Epithelial cell of proximal tubule (primary cell): ENCODE results near the gene CDHR4. TPM values are rescaled to one million over a fixed set of nuclear protein-coding genes. Genes with fewer than 3 reads are reported as not detected.

Source experiments
- DNase-seq: peaks from one replicate; pipeline ENCODE4 v3.0.0-alpha.2; 2011; ENCODE audit warnings: low read depth
- H3K4me3 ChIP-seq: 2 replicates; pipeline ENCODE4 v1.5.1; 2011; ENCODE audit warnings: low read depth, mild to moderate bottlenecking, low read length
- total RNA-seq: library from RNA; depleted of rRNA; stranded (reverse); fragments of >200 nt; gene quantifications from 2 replicates; pipeline ENCODE4 v1.2.3, GENCODE V29; 2015
- TF ChIP-seq, protein P1 (sequence below): conservative IDR thresholded peaks from 2 replicates; pipeline ENCODE4 v1.5.1; 2012; ENCODE audit warnings: low read depth, mild to moderate bottlenecking, low read length

Gene CDHR4
- total RNA-seq, 1 donor from 2014 or later = not detected

DNA sequence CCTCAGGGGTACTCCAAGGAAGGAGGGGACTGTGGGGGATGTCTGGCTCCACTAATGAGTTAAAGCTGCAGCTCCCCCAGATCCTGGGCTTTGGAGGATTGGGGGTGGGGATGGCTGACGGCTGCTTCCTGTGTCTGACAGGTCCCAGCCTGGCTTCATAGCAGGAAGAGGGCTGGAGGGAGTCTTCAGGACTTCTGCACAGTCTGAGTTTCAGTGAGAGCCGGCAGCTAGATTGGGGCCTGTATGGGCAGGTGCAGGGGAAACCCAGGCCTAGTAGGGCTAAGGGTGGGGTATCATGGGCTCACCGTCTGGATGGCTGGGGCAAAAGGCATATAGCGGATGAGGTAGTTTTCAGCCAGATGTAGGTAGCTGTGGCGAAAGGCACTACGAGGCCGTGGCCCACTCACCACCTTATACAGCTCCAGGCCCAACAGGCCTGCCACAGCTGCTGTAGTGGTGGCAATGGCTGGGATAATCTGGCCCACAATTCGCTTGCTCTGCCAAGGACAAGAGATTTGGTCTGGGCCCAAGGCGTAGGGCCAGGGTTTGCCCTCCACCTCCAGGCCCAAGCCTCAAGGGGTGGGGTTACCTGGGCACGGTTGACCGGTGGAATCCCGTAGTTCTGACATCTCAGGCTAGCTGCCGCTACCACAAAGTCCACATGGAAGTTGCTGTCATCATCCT is 7.9 kb upstream of the CDHR4 start:
- DNase-seq = no peak
- TF ChIP-seq, protein P1, sequence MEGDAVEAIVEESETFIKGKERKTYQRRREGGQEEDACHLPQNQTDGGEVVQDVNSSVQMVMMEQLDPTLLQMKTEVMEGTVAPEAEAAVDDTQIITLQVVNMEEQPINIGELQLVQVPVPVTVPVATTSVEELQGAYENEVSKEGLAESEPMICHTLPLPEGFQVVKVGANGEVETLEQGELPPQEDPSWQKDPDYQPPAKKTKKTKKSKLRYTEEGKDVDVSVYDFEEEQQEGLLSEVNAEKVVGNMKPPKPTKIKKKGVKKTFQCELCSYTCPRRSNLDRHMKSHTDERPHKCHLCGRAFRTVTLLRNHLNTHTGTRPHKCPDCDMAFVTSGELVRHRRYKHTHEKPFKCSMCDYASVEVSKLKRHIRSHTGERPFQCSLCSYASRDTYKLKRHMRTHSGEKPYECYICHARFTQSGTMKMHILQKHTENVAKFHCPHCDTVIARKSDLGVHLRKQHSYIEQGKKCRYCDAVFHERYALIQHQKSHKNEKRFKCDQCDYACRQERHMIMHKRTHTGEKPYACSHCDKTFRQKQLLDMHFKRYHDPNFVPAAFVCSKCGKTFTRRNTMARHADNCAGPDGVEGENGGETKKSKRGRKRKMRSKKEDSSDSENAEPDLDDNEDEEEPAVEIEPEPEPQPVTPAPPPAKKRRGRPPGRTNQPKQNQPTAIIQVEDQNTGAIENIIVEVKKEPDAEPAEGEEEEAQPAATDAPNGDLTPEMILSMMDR = no peak
- no peak overlapping the region for H3K4me3 ChIP-seq

DNA sequence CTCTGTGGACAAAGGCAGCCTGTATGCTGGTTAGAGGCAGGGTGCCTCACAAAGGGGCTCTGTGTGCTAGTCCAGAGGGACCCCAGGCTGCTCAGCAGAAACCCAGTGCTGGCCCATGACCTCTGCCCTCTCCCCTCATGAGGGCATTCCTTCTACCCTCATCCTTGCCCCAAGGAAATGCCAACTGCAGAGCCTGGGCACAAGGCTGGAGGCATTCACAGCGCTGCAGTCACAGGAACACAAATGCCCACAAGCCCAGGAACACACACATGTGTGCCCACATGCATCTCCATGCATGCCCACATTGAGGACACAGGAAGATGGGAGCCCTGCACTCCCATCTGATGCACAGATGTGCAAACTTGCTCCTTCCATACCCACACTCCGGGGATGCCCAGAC is 7.2 kb upstream of the CDHR4 start:
- no peak overlapping the region for H3K4me3 ChIP-seq
- DNase-seq = no peak
- TF ChIP-seq, protein P1 = no peak

DNA sequence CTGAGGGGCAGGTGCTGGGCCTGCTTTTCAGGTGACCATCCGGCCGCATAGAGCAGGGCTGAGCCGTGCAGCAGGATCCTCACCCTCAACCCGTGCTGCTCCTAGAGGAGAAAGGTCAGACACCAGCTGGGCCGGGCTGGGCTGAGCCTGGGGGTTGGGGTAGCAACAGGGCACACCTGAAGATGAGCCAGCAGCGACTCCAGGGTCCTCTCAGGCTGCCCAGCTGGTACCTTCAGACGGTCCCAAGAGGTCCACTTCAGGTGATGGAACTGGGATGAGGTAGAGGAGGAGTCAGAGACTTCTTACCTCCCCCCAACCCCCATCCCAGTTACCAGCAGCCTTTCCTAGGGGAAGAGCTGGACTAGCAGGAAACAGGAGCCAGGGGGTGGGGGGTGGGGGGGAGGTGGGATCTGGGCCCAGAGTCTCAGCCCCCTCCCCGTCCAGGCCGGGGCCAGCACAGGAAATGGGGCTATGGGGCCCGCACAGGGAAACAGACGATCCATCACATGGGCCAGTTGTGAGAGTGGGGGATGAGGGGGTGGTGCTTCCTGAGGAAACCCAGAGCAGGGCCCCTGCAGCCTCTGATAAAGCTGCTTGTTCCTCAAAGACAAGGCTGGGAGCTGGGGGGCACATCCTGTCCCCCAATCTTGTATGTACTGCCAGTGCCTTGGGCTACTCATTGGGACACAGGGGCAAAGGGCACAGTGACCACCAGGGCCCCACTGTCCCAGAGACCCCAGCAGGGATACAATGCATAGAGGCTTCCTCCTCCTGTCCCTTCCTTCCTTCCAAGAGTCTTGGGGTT is 6.4 kb upstream of the CDHR4 start:
- TF ChIP-seq, protein P1 = no peak
- DNase-seq = no peak

DNA sequence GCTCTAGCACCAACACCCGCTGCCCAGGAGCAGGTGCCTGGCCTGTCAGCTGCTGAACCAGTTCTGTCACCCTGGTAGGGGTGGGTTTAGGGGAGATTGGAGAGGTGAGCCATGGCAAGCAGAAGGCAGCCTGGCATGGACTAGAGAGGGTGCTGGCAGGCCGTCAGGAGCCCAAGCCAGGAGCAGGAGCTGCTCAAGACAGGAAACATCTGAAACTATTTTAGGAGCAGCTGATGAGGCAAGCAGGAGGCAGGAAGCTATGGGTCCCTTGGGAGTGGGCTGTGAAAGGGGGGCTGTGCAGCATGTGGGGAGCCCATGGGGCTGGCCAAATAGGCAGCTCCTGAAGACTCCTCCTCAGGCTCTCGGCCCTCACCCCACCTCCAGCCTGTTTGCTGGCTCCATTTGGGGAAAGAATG is 5.7 kb upstream of the CDHR4 start:
- TF ChIP-seq, protein P1 = no peak
- no peak for DNase-seq
- H3K4me3 ChIP-seq = no peak overlapping the region

More for the DNA sequence above, 6.4 kb upstream of the CDHR4 start:
- H3K4me3 ChIP-seq = no peak overlapping the region

DNA sequence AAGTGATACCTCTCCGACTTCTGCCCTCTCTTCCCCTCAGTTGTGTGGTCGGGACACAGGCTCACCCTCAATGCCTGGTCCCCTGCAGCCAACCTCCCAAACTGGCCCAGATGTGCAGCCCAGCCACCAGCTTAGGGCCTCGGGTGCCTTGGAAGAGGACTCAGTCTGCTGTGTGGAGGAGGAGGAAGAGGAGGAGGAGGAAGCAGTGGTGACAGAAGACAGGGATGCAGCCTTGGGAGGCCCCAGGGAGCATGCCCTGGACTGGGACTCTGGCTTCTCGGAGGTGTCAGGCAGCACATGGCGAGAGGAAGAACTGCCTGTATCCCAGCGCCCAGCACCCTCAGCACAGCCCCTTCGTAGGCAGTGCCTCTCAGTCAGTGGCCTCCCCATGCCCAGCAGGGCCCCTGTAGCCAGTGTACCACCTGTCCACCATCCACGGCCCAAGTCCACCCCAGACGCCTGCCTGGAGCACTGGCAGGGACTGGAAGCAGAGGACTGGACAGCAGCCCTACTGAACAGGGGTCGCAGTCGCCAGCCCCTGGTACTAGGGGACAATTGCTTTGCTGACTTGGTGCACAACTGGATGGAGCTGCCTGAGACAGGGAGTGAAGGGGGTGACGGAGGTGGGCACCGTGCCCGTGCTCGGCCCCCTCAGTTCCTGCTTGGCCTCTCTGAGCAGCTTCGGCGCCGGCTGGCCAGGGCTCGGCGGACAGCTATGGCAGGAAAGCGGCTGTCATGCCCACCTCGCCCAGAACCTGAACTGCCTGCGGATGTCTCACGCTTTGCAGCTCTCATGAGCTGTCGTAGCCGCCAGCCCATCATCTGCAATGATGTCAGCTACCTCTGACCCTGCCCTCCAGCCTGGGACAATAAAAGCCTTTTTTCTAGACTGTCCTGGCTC is 4.7 kb upstream of the CDHR4 start:
- TF ChIP-seq, protein P1 = no peak
- no peak overlapping the region for H3K4me3 ChIP-seq
- DNase-seq = no peak

DNA sequence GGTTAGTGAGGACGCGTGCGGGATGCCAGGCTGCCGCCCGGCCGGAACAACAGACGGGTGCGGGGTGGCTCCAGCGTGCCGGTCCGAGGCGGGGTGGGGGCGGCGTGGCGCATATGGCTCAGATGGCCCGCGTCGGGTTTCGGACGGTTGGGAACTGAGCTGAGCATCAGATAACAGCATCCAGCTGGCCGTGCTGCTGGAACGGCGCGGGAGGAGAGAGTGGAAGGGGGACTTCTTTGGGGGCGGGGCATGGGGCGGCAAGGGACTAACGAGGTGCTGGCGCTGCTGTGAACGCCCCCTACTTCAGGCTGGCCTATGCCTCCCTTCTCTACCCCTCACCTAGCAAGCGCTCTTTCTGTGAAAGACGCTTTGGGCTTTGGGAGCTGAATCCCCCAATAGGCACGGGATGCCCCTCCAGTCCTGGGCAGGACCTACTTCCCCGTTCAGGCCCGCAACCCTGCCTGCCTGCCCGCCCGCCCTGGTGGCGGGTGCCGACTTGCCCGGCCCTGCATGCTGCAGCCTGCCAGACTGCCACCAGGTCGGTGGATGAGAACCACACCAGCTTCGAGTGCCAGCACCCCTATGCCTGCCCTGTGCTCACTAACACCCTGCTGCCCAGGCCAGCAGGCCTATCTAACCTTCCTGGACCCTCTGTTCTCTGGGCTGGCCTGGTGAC is 3.9 kb upstream of the CDHR4 start:
- DNase-seq = no peak
- peak overlapping the region; percentile 93 for H3K4me3 ChIP-seq
- TF ChIP-seq, protein P1 = no peak
